SKM-1 treated with dmso at 0.1 percent for 144 hours (cell line): ENCODE data around the gene WNK3.
"Not testable (repeated sequence)": the region's sequence is repeated elsewhere in the genome, so short reads cannot be mapped to it uniquely, and the experiment has no call there.

Experiments
- DNase-seq: peaks from one replicate; lab custom pipeline; 2025; ENCODE audit not compliant: unreplicated experiment; lab: John Stamatoyannopoulos, UW

Gene WNK3

DNA sequence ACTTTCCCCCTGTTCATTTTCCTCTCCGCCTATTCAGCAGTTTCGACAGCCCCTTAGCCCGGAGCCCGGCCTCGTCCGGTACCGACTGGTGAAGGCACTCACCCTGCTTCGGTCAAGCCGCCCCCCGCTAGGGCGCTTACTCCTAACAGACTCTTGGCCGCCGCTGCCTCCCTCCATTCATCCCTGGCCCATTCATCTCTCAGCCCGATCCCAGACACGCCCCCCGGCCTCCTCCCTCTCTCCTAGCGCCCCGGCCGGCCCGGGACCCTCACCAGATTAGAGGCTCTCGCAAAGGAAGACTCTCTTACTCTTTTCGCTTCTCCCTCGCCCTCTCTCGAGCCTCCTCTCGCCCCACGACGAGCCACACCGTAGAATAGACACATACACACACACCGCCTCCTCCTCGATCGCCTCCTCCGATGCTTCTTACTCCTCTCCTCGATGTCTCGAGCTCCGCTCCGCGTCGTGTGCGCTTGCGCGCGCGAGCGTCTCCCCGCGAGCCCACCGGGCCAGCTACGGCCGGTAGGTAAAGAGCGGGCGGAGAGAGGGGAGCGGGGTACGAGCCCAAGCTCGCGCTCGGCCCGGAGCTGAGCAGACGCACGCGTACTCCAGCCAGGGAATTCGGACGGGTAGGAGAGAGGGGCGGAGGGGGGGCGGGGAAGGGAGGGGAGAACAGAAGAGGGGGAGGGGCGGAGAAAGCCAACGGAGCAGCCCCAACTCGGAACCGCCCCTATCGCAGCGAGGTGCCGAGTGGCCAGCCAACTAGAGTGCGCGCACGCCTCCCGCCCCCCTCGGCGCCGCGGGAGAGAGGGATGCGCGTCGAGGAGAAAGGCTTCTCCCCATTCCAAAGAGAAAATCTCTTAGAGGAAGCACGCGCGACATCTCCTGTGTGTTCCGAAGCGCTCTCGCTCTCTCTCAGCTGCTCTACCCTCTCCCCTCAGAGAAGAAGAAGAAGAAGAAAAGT is at the start of gene WNK3:
Gene WNK3, minus strand, starts transcription at position 633 of the 964 bp plus-strand sequence.
- no peak for DNase-seq

- no peak for DNase-seq
Measured at GRCh38 chrX:54407266-54407665, 49.4 kb upstream of the WNK3 start.

DNA sequence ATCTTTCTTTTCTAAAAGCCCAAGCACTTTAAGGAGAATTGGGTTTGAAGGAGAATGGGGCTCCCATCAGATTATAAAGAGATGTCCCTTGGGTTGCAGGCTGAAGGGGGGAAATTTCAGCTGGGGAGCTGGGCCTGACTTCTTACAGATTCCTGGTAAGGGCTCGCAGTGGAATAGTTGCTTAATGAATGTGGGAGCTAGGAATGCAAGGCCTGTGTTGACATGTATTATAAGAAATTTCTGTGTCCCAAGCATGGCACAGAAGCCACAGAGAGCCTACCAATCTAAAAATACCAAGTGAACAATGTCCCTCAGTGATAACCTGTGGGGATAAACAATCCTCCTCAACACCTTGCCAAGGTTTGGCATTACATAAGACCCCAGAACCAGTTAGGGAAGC is 39.3 kb upstream of the WNK3 start:
- DNase-seq, result no peak

DNA sequence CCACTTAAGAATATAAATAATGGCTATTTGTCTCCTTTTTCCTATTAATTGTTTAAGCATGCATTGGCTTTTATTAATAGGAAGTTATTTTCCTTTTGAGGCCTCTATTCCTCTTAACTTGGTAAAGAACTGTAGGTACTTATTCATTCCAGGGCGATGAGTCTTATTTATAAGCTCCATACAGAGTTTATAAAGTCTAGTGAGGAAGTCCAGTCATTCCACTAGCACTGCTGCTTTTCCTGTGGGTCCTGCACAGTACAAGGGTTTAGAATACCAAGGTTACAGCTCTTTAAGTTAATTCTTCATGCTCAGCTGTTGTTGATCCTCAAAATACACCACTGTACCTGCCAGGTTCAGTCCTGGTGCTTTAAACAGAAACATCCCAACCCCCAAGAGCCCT is 28.5 kb upstream of the WNK3 start:
- no peak for DNase-seq

- DNase-seq, result not testable (repeated sequence)
Measured at GRCh38 chrX:54384661-54385060, 26.8 kb upstream of the WNK3 start.

DNA sequence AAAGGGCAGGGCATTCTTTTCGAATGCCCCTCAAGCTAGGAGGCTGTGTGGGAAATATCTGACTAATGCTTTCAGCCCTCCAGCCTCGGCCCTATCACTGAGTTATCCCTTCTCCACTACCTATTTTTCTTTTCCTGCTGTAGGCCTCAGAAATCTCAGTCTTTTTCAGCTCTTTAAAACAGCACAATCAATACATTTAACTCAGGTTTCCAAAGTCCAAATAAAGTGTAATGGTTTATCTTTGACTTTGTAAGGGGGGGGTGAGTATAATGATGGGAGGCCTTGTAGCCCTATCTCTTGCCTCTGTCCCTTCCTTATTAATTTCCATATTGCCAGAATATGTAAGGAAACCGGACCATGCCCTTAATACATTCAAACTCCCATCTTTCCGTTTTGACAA is 1.6 kb upstream of the WNK3 start:
- DNase-seq, result no peak

- DNase-seq, result no peak
Measured at GRCh38 chrX:54358424-54359211, 772 bp upstream of the WNK3 start.

- no peak for DNase-seq
Measured at GRCh38 chrX:54352677-54353076, 5.2 kb downstream of the WNK3 start.

DNA sequence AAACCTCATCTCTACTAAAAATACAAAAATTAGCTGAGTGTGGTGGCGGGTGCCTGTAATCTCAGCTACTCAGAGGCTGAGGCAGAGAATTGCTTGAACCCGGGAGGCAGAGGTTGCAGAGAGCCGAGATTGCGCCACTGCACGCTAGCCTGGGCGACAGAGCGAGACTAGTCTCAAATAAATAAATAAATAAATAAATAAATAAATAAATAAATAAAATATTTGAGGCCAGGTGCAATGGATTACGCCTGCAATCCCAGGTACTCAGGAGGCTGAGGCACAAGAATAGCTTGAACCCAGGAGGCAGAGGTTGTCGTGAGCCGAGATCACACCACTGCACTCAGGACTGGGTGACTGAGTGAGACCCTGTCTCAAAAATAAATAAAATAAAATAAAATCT is 20.5 kb downstream of the WNK3 start:
- not testable (repeated sequence) for DNase-seq

DNA sequence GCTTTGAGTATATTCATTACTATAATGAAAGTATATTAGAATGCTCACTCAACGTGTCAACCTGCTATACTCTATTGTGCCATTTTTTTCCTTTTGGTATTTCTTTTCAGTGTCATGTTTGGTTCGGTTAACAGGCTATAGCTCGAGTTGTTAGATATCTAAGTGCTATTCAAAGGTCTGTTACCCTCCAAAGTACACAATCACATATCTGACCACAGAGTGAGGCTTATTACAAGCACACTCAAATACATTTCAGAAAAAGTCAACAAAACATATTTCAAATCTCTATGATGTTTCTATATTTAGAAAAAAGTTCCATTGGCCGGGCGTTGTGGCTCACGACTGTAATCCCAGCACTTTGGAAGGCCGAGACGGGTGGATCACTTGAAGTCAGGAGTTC is 32.8 kb downstream of the WNK3 start:
- DNase-seq, result no peak

DNA sequence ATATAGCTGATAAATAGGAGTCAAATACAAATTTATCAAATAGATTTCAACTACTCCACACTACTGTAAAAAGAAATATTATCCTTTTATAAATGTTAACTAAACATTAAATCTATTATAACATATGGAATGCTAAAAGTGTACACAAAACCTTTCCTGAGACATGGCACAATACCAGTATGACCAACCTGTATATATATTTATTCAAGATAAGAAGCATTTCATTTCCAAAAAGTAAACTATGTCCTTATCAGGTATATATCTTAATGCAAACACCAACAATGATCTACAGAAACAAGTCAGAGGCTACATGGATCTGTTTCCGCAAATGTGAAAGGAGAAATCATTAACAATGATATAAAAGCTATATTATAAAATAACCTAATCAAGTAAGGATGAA is 37.8 kb downstream of the WNK3 start:
- no peak for DNase-seq

DNA sequence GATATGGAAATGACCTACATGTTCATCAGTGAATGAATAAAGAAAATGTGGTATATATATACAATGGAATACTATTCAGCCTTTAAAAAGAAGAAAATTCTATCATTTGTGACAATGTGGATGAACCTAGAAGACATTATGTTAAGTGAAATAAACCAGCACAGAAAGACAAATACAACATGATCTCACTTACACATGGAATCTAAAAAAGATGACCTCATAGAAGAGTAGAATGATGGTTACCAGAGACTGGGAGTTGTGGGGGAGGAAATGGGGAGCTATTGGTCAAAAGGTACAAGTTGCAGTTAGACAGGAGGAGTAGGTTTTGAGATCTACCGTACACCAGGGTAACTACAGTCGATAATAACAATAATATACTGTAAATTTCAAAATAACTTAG is 51.5 kb downstream of the WNK3 start:
- no peak for DNase-seq

DNA sequence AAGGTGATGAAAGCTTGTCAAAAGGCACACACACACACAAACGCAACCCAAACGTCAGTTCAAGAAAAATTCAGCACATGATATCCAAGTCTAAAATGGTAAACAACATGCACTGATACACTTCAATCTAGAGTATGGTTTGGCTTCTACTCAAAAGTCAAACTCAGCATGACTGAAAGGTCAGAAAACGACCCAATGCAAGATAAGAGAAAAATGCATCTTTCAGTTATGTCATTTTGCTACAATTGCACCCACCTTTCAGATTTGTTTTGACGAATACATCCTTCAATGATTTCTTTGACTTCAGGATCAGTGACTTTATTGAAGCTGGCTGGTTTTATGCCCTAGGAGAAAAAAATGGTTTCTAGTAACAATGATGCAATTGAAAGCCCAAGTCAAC is 56.3 kb downstream of the WNK3 start:
- DNase-seq, result no peak

DNA sequence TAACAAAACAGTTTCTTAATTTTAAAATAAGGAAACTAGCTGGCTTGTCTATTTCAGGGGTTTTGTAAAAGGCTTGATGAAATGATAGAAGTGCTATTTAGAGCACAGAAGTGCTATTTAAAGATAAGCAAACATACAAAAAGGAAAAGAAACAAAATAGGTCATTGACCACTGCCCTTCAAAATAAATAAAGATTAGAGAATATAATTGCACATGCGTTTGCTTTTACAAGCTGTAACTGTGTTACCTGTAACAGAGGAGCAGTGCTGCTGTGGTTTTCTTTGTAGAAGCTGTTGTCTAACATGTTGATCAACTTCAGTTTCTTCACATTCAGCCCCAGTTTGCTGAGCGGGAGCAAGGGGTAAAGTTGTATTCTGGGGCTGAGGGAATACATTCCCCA is 63.5 kb downstream of the WNK3 start:
- DNase-seq, result no peak

DNA sequence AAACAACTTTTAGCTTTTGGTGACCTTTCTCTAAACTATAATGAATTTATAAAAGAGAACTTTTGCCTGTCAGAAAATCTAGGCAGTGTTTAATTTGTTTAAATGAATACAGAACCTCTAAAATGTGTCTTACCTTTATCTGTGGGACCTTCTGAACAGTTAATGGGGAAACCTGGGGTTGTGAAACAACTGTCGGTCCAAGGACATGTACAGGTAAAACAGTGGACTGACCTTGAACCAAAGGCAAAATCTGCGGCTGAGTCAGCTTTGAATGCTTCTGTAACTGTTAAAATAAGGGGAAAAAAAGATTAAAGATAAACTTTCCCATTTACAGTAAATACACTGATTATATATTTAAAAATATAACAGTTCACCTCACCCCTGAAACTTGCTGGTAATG is 65.1 kb downstream of the WNK3 start:
- DNase-seq, result no peak

GRCh38 chrX:54291758-54292157 is 66.1 kb downstream of the WNK3 start:
- no peak for DNase-seq

DNA sequence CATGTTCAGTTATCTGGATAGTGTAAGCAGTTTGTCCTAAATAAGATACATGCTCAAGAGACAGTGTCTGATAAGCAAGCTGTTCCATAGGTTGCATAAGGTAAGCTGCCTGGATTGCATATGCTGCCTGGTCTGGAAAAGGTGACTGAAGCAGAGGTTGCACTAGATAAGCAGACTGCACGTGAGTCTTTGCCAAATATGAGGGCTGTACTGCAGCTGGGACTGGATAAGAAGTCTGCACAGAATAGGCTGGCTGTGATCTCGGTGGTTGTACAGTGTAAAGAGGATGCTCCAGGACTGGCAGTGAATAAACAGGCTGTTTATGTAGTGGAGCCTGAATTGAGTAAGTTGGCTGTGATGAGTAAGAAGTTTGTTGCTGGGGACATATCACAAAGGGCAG is 68.9 kb downstream of the WNK3 start:
- no peak for DNase-seq

DNA sequence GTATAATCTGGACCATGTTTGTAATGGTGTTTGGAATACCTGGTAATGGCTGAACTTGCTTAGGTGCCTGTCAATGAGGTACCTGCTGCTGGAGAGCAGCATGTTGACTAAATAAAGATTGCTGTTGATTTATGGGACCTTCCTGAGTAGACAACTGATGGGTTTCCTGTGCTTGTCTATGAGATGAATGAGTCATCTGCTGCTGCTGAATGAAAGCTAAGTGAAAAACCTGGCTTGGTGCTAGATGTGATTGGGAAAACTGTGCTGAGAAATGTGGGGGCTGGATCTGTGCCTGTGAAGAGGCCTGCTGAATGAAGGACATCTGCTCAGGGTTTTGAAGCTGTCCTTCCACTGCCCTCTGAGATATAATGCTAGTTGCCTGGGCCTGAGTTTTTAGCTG is 69.6 kb downstream of the WNK3 start:
- DNase-seq, result no peak

- DNase-seq, result no peak
Measured at GRCh38 chrX:54281676-54282075, 76.2 kb downstream of the WNK3 start.

- DNase-seq, result no peak
Measured at GRCh38 chrX:54280466-54280865, 77.4 kb downstream of the WNK3 start.

GRCh38 chrX:54271664-54272063 is 86.2 kb downstream of the WNK3 start:
- DNase-seq, result no peak

- DNase-seq, result no peak
Measured at GRCh38 chrX:54248309-54248708, 109.5 kb downstream of the WNK3 start.
